ENCODE measurements around the gene IZUMO4. TPM values are rescaled to one million over a fixed set of nuclear protein-coding genes. Genes with fewer than 3 reads are reported as not detected.

IZUMO4 gene
- total and polyA plus RNA-seq, 11 donors = 1.7 to 6.2 (median 2.6) TPM; not detected in 1

DNA sequence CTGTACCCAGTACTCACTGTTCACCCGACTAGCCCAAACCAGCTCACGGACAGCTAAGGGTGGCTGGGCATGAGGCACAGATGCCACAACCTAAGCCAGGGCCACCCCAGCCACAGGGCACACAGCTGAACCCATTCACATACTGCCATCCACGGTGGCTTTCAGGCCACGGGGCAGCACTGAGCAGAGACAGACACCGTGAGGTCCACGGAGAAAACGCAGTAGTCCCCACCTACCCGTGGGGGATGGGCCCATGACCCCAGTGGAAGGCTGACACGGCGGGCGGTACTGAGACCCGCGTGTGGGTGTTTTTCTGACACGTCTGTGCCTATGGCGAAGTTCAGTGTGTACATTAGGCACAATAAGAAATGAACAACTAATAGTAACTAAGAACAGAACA lies 25.5 kb downstream of the IZUMO4 start:
- 88 to 96% (median 93%) methylated on average over 11 to 15 of the region's 15 CpGs for WGBS, 4 donors
- Histone ChIP-seq H3K36me3 (peaks cover 0 to 100% (median 94%) of the 10 kb centered on the region in 9 donors), H3K27me3 (no peaks in the 10 kb centered on the region), H3K4me1 (peaks cover 0 to 6% (median 2%) of the 10 kb centered on the region in 12 donors), H3K9me3 (no peaks in the 10 kb centered on the region), H3K4me3 (no peak overlapping the region), H3K27ac (no peak overlapping the region)
- intact Hi-C loops (cut with DNase I) = no loop called here
- DNase-seq = no peak
- ATAC-seq = no peak
- TF ChIP-seq, protein P1, sequence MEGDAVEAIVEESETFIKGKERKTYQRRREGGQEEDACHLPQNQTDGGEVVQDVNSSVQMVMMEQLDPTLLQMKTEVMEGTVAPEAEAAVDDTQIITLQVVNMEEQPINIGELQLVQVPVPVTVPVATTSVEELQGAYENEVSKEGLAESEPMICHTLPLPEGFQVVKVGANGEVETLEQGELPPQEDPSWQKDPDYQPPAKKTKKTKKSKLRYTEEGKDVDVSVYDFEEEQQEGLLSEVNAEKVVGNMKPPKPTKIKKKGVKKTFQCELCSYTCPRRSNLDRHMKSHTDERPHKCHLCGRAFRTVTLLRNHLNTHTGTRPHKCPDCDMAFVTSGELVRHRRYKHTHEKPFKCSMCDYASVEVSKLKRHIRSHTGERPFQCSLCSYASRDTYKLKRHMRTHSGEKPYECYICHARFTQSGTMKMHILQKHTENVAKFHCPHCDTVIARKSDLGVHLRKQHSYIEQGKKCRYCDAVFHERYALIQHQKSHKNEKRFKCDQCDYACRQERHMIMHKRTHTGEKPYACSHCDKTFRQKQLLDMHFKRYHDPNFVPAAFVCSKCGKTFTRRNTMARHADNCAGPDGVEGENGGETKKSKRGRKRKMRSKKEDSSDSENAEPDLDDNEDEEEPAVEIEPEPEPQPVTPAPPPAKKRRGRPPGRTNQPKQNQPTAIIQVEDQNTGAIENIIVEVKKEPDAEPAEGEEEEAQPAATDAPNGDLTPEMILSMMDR (IDR thresholded peaks at IDR 0.05) = no peak
- no peak for TF ChIP-seq POLR2A (IDR thresholded peaks at IDR 0.05)

DNA sequence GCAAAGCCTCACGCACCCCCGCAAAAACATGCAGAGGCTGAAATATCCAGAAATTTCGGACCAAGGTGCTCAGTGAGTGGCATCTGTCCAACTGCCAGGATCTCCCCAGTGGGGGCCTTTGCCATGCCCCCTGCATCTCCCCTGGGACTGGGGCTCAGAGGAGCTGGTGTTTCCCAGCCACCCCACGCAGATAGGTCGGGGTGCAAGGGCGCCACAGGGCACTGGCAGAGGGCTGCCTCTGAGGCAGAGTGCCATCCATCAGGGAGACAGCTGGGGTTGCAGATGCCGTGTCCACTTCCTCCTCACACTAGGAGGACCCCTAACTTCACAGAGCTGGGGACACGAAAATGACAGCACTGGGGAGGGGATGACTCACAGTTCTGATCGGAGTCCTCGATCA lies 26.3 kb downstream of the IZUMO4 start:
- WGBS, 4 donors = 95 to 98% (median 96%) methylated on average over 8 to 10 of the region's 10 CpGs
- H3K4me1 ChIP-seq = peaks cover 0 to 12% (median 5%) of the 10 kb centered on the region in 12 donors
- ATAC-seq (no peak), DNase-seq (no peak)
- H3K9me3 ChIP-seq = no peaks in the 10 kb centered on the region
- H3K4me3 ChIP-seq = no peak overlapping the region
- intact Hi-C loops (cut with DNase I) = no loop called here
- H3K27ac ChIP-seq = no peak overlapping the region
- no peak for TF ChIP-seq POLR2A (IDR thresholded peaks at IDR 0.05)
- TF ChIP-seq, protein P1 (IDR thresholded peaks at IDR 0.05) = no peak
- peaks cover 0 to 100% (median 91%) of the 10 kb centered on the region in 9 donors for H3K36me3 ChIP-seq
- no peaks in the 10 kb centered on the region for H3K27me3 ChIP-seq

DNA sequence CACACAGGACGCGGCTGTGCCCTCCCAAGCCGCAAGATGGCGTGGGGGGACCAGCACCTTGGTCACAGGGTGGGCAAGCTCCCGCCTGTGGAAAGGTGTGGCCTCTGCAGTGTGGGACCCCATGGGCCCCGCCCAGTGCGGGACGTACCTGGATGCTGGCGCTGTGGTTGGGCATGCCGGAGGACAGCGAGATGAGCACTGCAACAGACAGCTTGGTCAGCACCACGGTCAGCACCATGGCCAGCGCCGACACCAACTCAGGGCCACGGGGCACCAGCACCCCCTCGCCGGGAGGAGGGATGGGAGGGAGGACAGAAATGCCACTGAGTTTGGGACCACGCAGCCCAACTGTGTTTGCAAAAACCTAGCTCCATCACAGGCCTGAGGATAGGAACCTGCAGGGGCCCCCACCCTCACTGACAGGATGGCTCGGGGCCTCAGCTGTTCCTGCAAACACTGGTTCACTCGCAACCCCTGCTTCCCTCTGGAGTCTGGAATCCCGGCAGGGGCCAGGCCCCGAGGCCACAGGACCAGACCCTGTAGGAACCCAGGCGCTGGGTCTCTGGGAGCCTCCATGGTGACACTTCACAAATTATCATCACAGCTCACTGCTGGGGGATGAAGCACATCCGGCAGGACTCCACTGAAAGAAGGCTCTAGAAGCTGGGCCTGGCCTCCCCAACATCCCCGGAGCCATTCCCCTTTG lies 27.1 kb downstream of the IZUMO4 start:
- H3K4me3 ChIP-seq = no peak overlapping the region
- 77 to 88% (median 85%) methylated on average over 23 to 25 of the region's 25 CpGs for WGBS, 4 donors
- no peak for ATAC-seq
- peaks cover 0 to 16% (median 5%) of the 10 kb centered on the region in 12 donors for H3K4me1 ChIP-seq
- no peak overlapping the region for H3K27ac ChIP-seq
- no peak for DNase-seq
- peaks cover 0 to 94% (median 85%) of the 10 kb centered on the region in 9 donors for H3K36me3 ChIP-seq
- TF ChIP-seq POLR2A (IDR thresholded peaks at IDR 0.05) = no peak
- TF ChIP-seq, protein P1 (IDR thresholded peaks at IDR 0.05) = no peak
- no peaks in the 10 kb centered on the region for H3K9me3 ChIP-seq
- intact Hi-C loops (cut with DNase I) = no loop called here
- H3K27me3 ChIP-seq = no peaks in the 10 kb centered on the region

- H3K9me3 ChIP-seq = no peaks in the 10 kb centered on the region
- peaks cover 0 to 89% (median 72%) of the 10 kb centered on the region in 9 donors for H3K36me3 ChIP-seq
- no peaks in the 10 kb centered on the region for H3K27me3 ChIP-seq
- intact Hi-C loops (cut with DNase I) = no loop called here
- no peak for ATAC-seq
- peak overlapping the region in 11 of 12 donors; percentile 34 to 95 (median 88) for H3K27ac ChIP-seq
- 91 to 93% (median 93%) methylated on average over 23 to 24 of the region's 24 CpGs for WGBS, 4 donors
- DNase-seq = no peak
- H3K4me1 ChIP-seq = peaks cover 0 to 30% (median 15%) of the 10 kb centered on the region in 12 donors
- H3K4me3 ChIP-seq = no peak overlapping the region
- TF ChIP-seq, protein P1 (IDR thresholded peaks at IDR 0.05) = no peak
- TF ChIP-seq POLR2A (IDR thresholded peaks at IDR 0.05) = no peak
These were observed 30.3 kb downstream of the IZUMO4 start for GRCh38 chr19:2126879-2127518.

All from heart left ventricle (tissue), 16 donors.